Esophagus muscularis mucosa (tissue), 3 donors: ENCODE measurements around the gene CTNNA3.

Experiments used
- CTCF ChIP-seq, 3 experiments: fragments of 200-600 bp in 2 of 3; fragments of 450-650 bp in 1 of 3; sonication (generic) in 2 of 3; IDR thresholded peaks; one replicate each; pipeline ENCODE4 v1.5.1; 2017 to 2019; ENCODE audit warnings: antibody characterized with exemption in 3 of 3, mild to moderate bottlenecking in 2 of 3, moderate library complexity in 1 of 3
- POLR2A ChIP-seq: fragments of 450-650 bp; IDR thresholded peaks from one replicate; pipeline ENCODE4 v1.6.1; 2017; ENCODE audit warnings: antibody characterized with exemption, moderate library complexity, mild to moderate bottlenecking, low read depth

- TF ChIP-seq CTCF (IDR thresholded peaks at IDR 0.05) (no peak), POLR2A (no peak)
Measured at GRCh38 chr10:66837990-66838389, 858.0 kb downstream of the CTNNA3 start.
